Measurements from ENCODE around the gene RALB.
"Not testable (repeated sequence)": the region's sequence is repeated elsewhere in the genome, so short reads cannot be mapped to it uniquely, and the experiment has no call there.

The RALB gene

DNA sequence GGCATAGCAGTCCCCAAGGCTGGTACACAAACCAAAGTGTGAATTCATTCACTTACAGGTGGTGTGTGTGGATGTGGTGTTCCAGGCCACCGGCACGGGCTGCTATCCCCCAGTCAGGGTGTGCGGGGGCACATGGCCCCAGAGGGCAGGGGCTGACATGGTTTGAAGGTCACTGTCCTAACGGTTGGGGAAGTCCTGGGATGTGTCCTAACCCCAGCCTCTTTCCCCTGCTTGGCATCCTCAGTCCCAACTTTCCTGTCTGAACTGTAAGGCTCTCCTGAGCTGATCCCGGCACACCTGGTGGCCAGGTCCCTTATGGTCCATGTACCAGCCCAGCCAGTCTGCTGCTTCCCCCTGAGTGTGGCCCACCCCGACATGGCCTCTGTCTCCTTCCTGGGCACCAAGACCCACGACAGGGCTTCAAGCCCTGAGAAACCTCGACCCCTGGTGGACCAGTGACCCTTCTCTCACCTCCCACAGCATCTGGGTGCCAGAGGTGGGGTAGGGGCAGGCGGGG lies 27.0 kb upstream of the RALB start:
- DNase-seq = no peak

- no peak for DNase-seq
Measured at GRCh38 chr2:120226316-120226715, 26.3 kb upstream of the RALB start.

DNA sequence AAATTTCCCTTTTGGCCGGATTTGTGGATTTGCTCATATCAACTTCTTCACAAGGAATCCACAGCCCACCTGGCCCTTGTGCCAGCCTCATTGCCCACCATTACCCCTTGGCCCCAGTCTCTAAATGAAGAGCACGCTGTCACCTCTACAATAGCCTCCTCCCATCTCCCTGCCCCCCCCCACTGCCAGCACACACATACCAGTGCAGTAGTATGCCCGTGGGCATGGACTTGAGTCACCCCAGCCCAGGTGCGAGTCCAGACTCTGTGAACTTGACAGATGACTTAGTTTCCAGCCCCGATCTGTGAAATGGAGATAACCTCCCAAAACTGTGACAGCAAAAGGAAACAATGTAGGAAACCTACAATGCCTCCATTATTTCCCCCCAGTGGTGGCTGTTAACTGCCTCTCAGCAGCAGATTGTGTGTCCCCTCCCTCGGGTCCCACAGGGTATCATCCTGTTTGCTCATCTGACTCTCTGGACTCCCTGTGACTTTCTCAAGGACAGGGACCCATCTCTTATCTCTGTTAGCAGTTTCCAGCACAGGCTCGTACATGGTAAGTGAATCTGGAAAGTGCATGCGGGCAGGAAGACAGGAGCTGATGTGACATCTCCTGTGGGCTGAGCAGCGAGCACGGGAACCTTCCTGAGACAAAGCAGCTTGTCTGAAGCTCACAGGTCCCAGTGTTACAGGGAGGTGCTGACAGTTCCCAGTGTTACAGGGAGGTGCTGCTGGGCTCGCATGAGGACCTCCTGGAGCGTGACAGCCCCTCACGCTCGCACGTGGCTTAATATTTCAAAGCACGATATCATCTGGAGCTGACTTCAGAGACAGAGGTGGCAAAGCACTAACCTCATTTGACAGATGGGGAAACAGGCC lies 25.3 kb upstream of the RALB start:
- no peak for DNase-seq

GRCh38 chr2:120228503-120228902 lies 24.1 kb upstream of the RALB start:
- no peak for DNase-seq

DNA sequence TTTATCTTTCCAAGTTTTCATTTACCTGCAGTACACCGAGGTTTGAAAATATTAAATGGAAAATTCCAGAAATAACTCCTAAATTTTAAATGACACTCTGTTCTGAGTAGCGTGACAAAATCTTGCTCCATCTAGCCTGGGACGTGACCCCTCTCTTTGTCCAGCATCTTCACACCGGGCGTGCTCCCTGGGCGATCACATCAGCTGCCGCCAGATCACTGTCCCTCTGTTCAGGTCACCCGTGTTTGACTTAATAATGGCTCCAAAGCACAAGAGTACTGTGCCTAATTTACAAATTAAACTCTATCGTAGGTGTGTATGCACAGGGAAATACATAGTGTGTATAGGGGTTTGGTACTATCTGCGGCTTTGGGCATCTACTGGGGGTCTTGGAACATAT lies 23.3 kb upstream of the RALB start:
- no peak for DNase-seq

- no peak for DNase-seq
Measured at GRCh38 chr2:120230515-120231471, 21.9 kb upstream of the RALB start.

DNA sequence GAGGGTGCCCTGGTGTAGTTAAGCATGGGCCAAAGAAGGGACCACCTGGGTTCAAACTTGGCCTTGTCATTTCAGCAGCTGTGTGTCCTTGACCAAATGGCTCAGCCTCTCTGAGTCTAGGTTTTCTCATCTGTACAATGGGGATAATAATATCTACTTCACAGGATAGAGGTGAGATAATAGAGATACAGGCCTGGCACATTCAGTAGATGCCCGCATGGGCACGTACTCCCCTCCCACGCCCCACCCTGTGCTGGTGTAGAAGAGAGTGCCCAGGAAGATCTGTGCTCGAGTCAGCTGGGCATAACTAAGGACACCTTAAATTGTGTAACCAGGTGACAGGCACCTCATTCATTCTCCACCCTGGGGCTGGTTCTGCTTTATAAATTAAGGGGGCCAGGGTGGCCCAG lies 21.1 kb upstream of the RALB start:
- DNase-seq = no peak

DNA sequence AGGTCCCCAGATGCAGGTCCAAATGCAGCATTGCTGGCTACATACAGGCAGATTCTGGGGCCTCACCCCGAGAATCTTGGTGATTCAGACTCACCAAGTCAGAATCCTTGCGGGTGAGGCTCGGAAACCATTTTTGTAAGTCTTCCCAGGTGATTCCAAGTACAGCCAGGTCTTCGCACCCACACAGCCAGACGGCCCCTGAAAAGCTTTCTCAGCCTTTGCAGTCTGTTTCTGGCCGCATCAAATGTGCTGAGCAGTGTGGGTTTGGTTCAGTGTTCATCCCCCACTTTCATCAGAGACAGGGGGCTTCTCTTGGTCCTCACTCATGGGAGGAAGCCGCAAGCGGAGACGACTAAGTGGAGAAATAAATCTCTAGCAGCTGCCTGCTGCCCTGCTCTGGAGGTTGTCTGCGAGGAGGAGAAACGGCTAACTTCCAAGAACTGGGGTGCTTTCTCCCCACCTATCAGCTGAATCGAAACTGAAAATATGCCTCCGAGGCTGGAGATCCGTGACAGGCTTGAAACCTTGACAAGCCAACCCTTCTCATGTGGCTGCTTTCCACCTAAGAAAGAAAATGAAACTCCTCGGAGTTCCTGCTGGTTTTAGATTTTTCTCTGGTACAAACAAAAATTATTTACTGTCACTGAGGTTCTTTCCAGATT lies 20.5 kb upstream of the RALB start:
- no peak for DNase-seq

DNA sequence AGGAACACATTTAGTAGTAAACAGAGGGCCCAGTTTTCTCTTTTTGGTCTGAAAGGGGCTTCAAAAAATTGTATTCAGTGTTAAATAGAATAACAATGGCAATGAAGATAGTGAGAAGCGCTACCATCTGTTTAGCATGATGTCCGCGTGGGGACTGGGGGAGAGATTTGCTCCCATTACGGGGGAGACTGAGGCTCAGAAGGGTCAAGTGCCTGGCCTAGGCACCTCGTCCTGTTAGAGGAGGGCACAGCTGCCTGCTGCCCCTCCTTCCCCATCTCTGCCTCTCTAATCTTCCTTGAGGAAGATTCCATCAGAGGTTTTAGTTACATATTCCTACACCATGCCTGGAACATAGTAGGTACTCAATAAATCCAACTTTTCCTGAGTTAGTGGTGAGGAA lies 19.4 kb upstream of the RALB start:
- no peak for DNase-seq

DNA sequence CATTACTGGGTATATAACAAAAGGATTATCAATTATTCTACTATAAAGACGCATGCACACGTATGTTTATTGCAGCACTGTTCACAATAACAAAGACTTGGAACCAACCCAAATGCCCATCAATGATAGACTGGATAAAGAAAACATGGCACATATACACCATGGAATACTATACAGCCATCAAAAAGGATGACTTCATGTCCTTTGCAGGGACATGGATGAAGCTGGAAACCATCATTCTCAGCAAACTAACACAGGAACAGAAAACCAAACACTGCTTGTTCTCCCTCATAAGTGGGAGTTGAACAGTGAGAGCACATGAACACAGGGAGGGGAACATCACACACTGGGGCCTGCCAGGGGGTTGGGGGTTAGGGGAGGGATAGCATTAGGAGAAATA lies 17.5 kb upstream of the RALB start:
- not testable (repeated sequence) for DNase-seq

GRCh38 chr2:120235681-120236080 lies 17.0 kb upstream of the RALB start:
- no peak for DNase-seq

GRCh38 chr2:120236316-120236715 lies 16.3 kb upstream of the RALB start:
- no peak for DNase-seq

DNA sequence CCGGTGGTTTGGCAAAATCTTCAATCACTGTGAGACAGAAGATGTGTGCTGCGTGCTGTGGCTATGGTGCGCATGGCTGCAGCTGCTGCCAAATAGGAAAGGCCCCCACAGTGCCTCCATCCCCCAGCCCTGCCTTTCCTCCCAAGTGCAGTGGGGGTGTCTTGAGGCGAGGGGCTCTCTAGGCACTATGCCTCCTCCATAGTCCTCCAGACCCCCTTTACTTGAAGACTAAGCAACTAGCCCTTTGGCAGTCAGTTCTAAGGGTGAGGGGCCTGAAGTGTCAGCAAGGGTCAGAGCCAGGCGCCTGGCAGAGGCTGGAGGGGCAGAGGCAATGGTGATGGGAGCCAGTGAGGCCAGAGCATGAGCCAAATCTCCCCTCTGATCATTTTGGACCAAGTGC lies 15.9 kb upstream of the RALB start:
- no peak for DNase-seq

DNA sequence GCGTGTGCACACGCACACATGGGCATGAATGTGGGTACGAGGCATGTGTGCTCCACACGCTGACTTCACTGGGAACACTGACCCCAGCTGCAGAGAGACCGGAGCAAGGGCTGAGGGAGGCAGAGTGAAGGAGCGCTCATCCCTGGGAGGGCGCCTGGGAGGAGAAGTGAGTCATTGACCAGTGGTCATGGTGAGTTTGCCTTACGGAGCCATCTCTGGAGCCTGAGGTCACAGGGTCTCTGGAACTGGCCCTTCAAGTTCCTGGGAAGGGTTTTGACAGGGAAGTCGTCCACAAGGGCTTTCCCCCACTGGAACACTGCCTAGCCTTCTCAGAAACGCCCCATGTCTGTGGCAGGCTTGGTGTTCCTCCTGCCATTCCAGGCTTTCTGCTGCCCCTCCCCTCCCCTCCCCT lies 15.2 kb upstream of the RALB start:
- no peak for DNase-seq

DNA sequence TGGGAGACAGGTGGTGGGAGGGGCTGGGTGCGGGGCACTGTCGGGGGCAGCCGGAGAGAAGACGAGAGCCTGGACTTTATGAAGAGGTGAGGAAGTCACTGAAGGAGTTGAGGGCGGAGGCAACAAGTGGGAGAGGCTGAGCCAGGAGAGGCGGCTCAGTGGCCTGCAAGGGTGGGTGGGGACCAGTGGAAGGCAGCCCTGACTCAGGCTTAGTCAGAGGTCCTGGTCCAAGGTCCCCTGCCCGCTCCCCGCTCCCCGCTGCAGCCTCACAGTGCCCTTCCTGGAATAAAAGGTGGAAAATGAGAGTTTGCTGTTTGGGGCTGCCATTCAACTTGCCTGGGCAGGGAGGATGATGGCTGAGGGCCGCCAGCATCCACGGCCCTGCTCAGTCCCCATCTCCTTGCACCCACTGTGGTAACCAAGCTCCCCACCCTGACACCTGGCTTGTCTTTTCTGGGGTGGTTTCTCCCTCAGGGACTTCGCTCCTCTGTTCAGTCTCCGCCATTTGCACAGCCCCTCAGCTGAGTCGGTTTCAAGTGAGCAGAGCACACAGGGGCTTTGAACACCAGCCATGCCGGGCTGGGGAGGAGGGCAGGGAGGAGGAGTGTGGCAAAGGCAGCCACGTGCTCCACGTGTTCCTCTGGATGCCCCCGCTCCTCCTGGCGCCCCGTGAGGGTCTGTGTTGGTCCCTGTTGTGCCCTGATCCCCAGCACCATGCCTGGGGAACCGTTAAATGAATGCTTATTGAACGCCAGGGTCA lies 13.7 kb upstream of the RALB start:
- no peak for DNase-seq

DNA sequence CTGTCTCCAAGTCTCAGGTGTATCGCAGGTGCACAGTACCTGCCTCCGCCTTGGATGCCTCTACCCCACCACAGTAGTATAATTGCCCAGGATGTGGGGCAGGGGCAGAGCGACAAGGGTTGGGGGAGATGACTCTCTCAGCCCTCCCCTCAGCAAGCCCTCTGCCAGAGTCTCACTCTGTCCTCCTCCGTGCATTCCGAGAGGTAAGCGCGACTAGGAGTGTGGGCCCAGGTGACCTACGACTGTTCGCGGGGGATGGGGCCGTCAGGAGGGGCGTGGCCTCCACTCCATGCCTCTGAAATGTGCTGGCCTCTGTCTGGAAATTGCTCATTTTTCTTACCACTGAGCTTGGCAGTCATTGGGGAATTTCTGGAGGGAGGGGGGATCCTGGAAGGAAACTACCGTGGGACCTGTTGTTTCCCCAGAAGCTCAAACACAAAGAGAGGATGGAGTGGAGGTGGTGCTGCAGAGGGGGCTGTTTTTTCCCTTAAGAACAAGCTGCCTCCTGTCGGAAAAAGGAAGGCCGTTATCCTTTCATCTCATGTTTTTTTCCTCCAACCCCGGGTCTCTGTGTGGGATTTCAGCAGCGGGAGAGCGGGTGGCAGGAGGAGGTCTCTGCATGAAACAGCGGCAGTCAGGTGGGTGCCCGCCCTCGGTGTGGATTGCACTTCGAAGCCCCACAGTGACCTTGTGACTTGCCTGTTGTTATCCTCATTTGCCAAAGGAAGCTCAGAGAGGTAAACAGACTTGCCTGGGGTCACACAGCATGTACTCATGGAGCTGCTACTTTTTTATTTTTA lies 13.0 kb upstream of the RALB start:
- DNase-seq = no peak

DNA sequence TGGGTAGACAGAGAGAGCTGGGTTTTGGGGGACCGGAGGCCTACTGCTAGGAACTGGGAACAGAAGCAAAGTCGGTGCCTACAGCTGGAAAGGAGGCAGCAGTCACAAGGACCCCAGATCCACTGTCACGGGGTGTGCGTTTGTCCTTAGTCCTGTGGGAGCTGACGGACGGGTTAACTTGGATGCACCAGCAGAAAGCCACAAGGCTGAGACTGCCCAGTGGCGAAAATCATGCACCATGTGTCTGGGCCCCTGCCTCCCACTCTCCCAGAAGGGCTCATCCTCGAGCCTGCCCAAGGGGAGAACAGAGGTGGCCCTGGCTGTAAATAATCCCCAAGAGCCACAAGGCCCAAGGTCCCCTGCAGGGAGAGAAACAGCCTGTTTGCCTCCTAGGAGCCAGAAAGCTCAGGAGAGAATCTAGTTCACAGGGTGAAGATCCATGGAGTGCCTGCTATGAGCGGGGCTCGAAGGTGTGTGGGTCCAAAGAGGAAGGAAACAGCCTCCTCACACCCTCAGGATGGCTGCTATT lies 11.7 kb upstream of the RALB start:
- no peak for DNase-seq

GRCh38 chr2:120241684-120242083 lies 11.0 kb upstream of the RALB start:
- DNase-seq = no peak

DNA sequence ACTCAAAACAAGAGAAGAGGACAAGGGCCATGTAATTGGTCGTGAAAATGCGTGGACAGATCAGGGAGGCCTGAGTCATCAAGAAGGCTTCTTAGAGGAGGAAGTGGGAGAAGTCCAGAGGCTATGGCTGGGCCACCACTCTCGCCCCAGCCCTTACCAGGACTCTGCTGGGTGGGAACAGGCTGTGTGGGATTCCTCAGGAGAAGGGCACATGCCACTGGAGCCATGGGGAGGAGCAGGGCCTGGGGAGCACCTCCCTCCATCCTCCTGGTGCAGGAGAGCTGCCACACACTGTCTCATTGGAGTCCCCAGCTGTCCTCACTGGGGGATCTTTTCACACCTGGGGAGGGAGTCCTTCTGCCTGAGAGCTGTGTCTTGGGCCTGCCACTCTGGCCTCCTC lies 9.4 kb upstream of the RALB start:
- no peak for DNase-seq

DNA sequence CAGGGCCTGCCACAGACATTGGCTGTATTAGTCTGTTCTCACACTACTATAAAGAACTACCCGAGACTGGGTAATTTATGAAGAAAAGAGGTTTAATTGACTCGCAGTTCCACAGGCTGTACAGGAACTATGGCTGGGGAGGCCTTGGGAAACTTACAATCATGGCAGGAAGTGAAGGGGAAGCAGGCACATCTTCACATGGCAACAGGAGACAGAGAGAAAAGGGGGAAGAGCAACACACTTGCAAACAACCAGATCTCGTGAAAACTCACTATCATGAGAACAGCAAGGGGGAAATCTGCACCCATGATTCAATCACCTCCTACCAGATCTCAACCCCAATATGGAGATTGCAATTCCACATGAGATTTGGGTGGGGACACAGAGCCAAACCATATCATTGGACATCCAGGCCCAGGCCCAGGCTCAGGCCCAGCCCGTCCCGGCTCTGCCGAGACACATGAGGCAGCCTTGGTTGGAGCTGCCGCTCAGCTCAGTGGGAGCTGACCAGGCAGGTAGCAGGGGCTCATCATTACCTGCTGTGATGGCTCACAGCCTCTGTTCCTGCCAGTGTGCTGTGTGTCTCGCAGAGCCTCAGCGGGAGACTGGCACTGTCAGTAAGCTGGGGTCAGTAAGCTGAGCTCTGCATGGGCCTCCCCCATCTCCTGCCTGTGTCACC lies 8.6 kb upstream of the RALB start:
- DNase-seq = no peak

Data from NCI-H187 treated with DMSO at 0.1 percent for 48 hours (cell line).